Lung microvascular endothelial cell (primary cell): ENCODE results near the gene SOCS6. TPM values are rescaled to one million over a fixed set of nuclear protein-coding genes. Genes with fewer than 3 reads are reported as not detected.
"Not testable (repeated sequence)": the region's sequence is repeated elsewhere in the genome, so short reads cannot be mapped to it uniquely, and the experiment has no call there.

Experiments
- DNase-seq, 2 donors: peaks; one replicate each; pipeline versions ENCODE4 v3.0.0 to v3.0.0-alpha.2; 2010; ENCODE audit warnings: low read depth in 2 of 2
- total RNA-seq: library from RNA; depleted of rRNA; stranded (reverse); fragments of >200 nt; gene quantifications from 2 replicates; pipeline ENCODE4 v1.2.1, GENCODE V29; 2014

SOCS6 gene
- 14.2 and 23.8 TPM in 2 replicates for total RNA-seq

GRCh38 chr18:70288851-70289328 lies at the start of gene SOCS6:
TSS of gene SOCS6 (plus strand) at chr18:70289045. CDS start at chr18:70324669, 35,624 bp downstream.
- DNase-seq = peak; percentile 58 to 67

DNA sequence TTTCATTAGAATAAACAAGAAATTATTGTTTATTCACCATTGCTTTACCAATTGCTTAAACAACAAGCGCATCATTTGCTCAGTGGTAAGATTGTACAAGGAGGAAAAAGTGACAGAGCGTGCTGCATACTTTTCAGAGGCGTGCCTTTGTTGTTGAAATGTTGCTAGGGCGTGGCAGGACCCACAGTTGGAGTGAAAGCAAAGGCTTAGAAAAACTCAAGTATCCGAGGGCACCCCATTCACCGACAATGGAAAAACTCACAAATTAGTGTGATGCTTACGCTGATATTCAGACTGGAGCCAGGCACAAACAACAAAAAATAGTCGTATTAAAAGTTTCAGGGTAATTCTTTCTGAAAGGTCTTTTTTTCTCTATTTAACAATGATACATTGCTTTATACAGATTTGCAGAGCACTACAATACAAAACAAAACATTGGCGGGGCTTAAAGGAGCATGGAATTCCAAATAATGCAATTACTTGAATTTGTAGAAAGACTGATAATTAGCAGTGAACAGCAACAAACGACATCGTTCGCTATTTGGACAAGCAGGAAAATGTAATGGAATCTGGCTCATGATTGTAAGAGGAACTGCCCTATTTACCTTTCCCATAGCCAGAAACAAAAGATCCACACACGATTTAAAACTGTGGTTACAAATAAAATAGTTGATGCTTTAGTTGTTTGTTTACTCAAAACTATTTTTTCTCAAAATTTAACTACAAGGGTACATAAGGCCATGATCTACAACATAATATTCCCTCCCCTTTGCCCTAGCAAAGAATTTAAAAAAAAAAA lies 45.5 kb upstream of the SOCS6 start:
- DNase-seq = peak in 1 of 2 donors; percentile 89

- no peak for DNase-seq
These were observed 42.8 kb upstream of the SOCS6 start for GRCh38 chr18:70246061-70246466.

DNA sequence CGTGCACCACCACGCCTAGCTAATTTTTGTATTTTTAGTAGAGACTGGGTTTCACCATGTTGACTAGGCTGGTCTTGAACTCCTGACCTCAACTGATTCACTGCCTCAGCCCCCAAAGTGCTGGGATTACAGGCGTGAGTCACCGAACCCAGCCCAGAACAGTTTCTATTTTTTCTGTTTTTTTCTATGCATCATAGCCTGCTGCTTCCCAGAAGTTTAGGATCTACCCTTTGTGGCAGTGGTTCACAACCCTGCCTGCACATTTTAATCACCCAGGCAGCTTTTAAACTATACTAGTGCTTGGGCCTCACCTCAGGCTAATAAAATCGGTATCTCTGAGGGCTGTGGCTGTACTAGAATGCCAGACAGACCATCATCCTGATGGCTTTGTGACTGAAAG lies 39.7 kb upstream of the SOCS6 start:
- no peak for DNase-seq

DNA sequence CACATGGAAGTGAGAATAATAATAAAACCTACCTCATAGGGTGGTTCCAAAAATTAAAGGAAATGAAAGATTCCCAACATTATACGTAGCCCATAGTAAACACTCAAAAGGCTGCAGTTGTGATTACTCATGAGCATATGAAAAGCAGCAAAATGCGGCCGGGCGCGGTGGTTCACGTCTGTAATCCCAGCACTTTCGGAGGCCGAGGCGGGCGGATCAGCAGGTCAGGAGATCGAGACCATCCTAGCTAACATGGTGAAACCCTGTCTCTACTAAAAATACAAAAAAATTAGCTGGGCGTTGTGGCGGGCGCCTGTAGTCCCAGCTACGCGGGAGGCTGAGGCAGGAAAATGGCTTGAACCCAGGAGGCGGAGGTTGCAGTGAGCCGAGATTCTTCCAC lies 39.0 kb upstream of the SOCS6 start:
- not testable (repeated sequence) for DNase-seq

- DNase-seq = no peak
These were observed 38.1 kb upstream of the SOCS6 start for GRCh38 chr18:70250781-70251180.

- no peak for DNase-seq
These were observed 32.7 kb upstream of the SOCS6 start for GRCh38 chr18:70256184-70256583.

- no peak for DNase-seq
These were observed 31.9 kb upstream of the SOCS6 start for GRCh38 chr18:70256994-70257393.

DNA sequence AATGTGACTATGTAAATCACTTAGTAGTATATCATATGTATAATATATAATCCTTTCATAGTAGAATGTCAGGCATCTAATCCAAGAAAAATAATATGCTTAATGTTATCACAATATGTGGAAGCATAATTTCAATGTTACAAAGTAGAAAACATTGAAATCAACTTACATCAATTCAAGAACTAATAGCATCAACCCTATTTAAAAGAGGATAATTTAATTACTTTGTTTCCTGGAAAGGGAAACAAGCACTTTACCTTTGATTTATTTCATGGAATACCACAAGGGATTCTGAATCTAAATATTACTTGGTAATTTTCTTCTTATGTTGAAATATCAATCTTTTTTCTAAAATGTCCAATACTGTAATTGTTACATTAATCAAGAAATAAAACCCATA lies 30.6 kb upstream of the SOCS6 start:
- DNase-seq = no peak

- peak in 1 of 2 donors; percentile 86 for DNase-seq
These were observed 28.2 kb upstream of the SOCS6 start for GRCh38 chr18:70260683-70261082.

- DNase-seq = no peak
These were observed 27.6 kb upstream of the SOCS6 start for GRCh38 chr18:70261141-70261788.

GRCh38 chr18:70263336-70263735 lies 25.5 kb upstream of the SOCS6 start:
- no peak for DNase-seq

DNA sequence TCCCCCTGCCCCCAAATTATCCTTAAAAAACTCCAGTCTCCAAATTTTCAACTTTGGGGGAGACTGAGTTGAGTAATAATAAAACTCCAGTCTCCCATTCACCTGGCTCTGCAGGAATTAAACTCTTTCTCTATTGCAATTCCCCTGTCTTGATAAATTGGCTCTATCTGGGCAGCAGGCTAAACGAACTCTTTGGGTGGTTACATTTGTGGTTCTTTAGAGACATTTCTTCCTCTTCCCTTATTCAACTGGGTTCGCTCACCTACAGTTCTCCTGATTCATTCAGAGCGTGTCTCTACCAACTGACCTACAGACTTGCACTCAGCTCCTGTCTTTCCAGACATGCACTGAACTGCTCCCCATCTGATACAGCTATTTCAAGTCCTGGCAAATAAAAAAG lies 17.1 kb upstream of the SOCS6 start:
- no peak for DNase-seq

DNA sequence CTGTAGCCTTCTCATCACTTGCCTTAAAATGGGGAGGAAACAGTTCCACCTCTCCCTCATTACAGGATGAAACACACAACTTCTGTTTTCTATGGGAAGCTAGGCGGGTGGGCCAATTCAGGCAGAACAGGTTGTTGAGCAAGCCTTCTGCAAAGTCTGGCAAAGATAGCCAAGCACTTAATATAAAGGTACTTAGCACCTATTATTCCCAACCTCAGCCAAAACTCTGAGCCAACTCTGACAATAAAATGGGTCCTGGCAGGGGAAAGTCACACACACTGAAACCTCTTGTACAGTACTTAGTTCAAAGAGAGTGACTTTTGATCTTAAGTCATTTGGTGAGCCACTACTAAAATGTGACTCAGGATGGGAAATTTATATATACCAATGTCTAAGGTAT lies 15.8 kb upstream of the SOCS6 start:
- DNase-seq = no peak

DNA sequence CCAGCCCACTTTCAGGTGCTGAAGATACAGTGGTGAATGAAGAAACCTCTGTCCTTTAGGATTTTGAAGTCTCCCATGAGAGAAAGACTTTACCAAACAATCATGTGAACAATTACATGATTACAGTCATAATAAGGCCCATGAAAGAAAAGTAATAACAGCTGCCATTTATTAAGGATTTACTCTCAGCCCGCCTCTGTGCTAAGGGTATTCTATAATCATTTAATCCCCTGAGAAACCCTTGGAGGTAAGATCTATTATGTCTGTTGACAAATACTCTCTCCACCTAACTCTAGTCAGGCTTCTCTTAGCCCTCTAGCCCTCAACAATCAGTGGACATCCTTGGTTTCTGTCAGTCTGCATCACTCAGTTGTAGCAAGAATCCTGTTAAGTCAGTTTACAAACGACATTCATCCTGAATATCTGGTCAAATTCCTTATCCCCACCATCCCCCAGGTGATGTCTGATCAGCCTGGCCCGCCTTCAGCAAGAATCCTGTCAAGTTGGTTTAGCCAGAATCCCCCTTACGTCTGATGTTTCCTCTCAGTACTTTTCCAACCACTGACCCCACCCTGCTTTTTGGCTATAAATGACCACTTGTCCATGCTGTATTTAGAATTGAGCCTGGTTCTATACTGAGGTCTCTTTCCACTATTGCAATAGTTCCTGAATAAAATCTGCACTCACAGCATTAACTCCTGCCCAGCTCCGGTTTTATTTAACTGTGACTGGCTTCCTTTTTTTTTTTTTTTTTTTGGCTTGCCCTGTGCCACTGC lies 12.2 kb upstream of the SOCS6 start:
- DNase-seq = no peak

DNA sequence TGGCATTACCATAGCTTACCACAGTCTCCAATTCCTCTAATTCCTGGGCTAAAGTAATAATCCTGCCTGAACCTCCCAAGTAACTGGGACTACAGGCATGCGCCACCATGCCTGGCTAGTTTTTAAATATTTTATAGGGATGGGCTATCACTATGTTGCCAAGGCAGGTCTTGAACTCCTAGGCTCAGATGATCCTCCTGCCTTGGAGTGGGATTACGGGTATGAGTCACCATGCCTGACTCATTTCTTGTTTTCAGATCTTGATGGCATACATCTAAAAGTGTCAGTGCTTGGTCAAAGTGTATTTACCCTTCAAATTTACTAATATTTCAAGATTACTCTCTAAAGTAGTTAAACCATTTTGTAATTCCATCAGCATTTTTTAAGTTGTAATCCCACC lies 9.4 kb upstream of the SOCS6 start:
- DNase-seq = peak in 1 of 2 donors; percentile 14

DNA sequence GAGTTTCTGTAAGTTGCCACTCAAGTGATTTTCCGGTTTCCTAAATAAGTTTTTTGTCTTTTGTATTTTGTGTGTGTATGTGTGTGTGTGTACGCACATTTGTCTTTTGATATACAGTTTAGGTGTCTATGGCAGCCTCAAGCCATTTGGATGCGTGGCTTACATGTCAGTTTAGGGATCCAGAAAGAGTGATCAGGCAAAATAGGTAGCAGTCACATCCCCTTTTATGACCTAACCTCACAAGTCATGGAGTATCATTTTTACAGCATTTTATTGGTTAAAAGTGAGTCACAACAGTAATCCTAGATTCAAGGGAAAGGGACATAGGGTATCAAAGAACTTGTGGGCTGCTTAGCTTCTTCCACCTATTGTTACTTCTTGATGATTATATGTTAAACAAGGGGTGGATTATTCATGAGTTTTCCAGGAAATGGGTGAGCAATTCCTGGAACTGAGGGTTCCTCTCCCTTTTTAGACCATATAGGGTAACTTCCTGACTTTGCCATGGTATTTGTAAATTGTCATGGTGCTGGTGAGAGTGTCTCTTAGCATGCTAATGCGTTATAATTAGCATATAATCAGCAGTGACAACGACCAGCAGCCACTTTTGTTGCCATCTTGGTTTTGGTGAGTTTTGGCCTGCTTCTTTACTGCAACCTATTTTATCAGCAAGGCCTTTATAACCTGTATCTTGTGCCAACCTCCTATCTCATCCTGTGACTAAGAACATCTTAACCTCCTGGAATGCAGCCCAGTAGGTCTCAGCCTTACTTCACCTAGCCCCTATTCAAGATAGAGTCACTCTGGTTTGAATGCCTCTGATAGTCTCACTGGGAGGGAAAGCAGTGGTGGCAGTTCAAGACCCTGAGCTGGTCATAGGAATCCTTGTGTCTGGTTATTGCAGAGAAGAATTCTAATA lies 8.6 kb upstream of the SOCS6 start:
- DNase-seq = peak in 1 of 2 donors; percentile 12

DNA sequence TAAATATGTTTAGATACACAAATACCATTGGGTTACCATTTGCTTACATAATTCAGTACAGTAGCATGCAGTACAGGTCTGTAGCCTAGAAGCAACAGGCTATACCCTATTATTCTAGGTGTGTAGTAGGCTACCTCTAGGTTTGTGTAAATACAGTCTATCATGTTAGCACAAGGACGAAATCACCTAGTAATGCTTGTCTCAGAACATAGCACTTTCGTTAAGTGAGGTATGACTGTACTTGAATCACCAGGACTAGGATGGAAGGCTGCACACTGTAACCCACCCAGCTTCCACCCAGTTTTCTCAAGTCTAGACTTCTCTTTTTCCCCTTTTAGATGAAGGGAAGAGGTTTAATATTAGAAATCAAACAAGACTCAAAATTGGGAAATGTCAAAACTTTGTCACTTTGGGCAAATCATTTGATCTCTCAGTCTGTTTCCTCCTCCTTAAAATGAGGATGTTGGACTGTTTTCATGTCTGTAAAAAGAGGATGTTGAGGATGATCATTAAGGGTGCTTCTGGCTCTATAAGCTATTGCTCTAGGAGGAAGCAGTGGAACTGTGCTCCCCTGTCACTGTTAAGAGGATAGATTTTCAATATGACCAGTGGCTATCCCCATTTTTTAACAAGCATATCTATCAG lies 3.7 kb upstream of the SOCS6 start:
- DNase-seq = no peak

DNA sequence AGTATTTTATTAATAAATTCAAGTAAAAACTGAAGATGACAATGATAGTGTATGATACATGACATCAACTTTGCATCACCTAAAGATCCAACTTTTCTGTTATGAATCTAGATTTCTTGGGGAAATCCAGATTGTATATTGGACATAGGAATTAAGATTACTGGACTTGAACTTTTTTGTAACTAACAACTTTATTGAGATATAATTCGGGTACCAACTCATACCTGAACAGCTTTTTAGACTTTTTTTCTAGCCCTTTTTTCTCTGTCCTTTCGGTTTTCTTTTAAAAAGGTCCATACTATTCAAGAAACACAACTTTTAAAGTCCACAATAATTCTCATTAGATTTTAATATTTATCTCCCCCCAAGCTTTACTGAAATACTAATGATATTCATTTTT lies 1.1 kb upstream of the SOCS6 start:
- DNase-seq = no peak

DNA sequence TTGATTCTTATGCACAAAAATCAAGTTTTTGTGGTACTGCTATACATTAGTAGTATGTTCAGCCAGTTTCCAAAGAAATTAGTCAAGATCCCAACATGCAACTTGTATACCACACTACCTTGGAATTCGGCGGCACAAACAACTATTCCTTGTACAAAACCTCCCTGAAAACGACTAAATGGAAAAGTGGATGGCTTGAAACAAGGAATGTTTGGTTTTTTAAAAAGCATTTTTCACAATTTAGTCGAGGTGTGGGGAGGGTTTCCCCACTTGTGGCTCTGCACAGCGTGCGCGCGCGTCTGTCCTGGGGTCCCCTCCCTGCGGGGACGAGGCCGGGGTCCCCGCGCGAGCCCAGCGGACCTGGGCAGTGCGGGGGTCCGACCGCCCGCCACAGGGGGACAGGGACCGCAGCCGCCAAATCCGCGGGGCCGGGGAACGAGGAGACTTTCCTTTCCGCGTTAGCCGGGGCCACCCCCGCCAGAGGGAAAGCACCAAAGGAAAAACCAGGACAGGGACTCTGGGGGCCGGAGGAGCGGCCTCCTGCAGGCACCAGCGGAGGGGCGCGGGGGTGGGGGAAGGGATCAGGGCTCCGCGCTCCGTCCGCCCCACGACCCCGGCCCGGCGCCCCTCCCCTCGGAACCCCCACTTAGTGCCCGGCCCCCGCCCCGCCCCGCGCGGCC lies 534 bp upstream of the SOCS6 start:
- DNase-seq = peak; percentile 42 to 60
